ENCODE data around the gene DRD5. TPM values are rescaled to one million over a fixed set of nuclear protein-coding genes. Genes with fewer than 3 reads are reported as not detected.

The DRD5 gene
- polyA plus RNA-seq, 1 experiment: not detected

DNA sequence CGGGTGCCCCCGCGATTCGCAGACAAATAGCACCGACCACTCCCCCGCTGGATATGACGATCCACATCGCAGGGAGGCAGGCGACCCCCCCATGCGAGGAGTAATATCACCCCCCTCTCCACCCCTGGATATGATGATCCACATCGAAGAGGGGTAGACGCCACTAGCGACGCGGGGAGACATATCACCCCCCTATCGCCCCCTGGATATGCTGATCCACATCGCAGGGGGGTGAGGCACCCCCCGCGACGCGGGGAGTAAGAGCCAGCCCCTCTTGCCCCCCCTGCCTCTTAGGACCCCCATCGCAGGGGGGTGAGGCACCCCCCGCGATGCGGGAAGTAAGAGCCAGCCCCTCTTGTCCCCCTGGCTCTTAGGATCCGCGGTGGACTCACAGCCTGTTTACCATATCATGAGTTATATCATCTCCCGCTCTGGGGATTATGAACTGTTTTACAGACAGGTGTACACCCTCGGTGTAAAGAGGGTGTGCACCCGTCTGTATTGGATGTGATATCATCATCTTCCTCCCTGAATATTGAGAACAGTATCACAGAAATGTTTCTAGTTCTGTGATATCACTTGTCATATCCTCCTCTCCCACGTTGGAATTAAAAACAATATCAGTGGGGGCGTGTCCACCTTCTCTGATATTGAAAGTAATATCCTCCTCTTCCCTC is 22.7 kb upstream of the DRD5 start:
- TF ChIP-seq, protein P1, sequence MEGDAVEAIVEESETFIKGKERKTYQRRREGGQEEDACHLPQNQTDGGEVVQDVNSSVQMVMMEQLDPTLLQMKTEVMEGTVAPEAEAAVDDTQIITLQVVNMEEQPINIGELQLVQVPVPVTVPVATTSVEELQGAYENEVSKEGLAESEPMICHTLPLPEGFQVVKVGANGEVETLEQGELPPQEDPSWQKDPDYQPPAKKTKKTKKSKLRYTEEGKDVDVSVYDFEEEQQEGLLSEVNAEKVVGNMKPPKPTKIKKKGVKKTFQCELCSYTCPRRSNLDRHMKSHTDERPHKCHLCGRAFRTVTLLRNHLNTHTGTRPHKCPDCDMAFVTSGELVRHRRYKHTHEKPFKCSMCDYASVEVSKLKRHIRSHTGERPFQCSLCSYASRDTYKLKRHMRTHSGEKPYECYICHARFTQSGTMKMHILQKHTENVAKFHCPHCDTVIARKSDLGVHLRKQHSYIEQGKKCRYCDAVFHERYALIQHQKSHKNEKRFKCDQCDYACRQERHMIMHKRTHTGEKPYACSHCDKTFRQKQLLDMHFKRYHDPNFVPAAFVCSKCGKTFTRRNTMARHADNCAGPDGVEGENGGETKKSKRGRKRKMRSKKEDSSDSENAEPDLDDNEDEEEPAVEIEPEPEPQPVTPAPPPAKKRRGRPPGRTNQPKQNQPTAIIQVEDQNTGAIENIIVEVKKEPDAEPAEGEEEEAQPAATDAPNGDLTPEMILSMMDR (IDR thresholded peaks at IDR 0.05; ENCODE audit: insufficient read depth, low read depth, low read length): no peak
- ChIA-PET CTCF (no interaction called here), POLR2A (no interaction called here)
- Histone ChIP-seq H3K36me3 (ENCODE audit: control insufficient read depth, insufficient read depth, low read length) (no peaks in the 10 kb centered on the region), H3K27me3 (ENCODE audit: control insufficient read depth, insufficient read depth, low read length) (no peaks in the 10 kb centered on the region), H3K4me3 (ENCODE audit: low read depth, low read length) (no peak overlapping the region)
- DNase-seq (ENCODE audit: low read depth): no peak

GRCh38 chr4:9762823-9763475 is 18.5 kb upstream of the DRD5 start:
- POLR2A ChIA-PET: no interaction called here
- CTCF ChIA-PET: interaction anchor here (0.6 to 7.3 kb wide), 14 partner anchors 8 to 304 kb away, joined by 3 to 59 read pairs (median 4); partner anchors contain the start of gene SLC2A9
- Histone ChIP-seq H3K36me3 (ENCODE audit: control insufficient read depth, insufficient read depth, low read length) (no peaks in the 10 kb centered on the region), H3K4me3 (ENCODE audit: low read depth, low read length) (no peak overlapping the region), H3K27me3 (ENCODE audit: control insufficient read depth, insufficient read depth, low read length) (no peaks in the 10 kb centered on the region)
- TF ChIP-seq, protein P1 (IDR thresholded peaks at IDR 0.05; ENCODE audit: insufficient read depth, low read depth, low read length): peak; percentile 72
- no peak for DNase-seq (ENCODE audit: low read depth)

DNA sequence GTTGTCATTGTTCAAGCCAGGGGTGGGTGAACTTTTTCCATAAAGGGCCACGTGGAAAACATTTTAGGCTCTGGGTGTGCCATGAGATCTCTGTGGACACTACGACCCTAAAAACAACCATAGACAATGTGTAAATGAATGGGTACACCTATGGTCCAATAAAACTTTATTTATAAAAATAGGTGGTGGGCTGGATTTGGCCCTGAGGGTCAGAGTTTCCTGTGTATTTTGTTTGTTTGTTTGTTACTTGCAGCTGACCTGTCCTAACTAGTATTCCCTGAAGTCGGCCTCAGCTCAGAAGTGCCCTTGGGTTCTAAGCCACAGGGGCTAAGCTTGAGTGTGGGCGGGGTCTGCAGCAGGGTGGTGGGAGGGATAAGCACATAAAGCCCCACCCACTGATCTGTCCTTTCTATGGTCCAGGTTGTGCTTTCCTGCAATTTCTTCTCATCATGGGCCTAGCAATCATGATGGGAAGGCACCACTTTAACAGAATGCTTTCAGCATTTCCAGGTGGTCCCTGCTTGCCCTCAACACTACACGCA is 17.2 kb upstream of the DRD5 start:
- CTCF ChIA-PET: interaction anchor here (1.1 to 7.3 kb wide), 7 partner anchors 9 to 775 kb away, joined by 3 to 59 read pairs (median 3); partner anchors contain the start of gene SLC2A9

GRCh38 chr4:9765091-9765490 is 16.3 kb upstream of the DRD5 start:
- Histone ChIP-seq H3K27me3 (ENCODE audit: control insufficient read depth, insufficient read depth, low read length) (no peaks in the 10 kb centered on the region), H3K4me3 (ENCODE audit: low read depth, low read length) (no peak overlapping the region), H3K36me3 (ENCODE audit: control insufficient read depth, insufficient read depth, low read length) (no peaks in the 10 kb centered on the region)
- ChIA-PET CTCF (interaction anchor here (1.1 to 7.3 kb wide), 6 partner anchors 8 to 774 kb away, joined by 3 to 59 read pairs (median 3); partner anchors contain the start of gene SLC2A9), POLR2A (no interaction called here)
- no peak for DNase-seq (ENCODE audit: low read depth)
- TF ChIP-seq, protein P1 (IDR thresholded peaks at IDR 0.05; ENCODE audit: insufficient read depth, low read depth, low read length): peak; percentile 38

More for the DNA sequence above, 17.2 kb upstream of the DRD5 start:
- Histone ChIP-seq H3K4me3 (ENCODE audit: low read depth, low read length) (no peak overlapping the region), H3K27me3 (ENCODE audit: control insufficient read depth, insufficient read depth, low read length) (no peaks in the 10 kb centered on the region), H3K36me3 (ENCODE audit: control insufficient read depth, insufficient read depth, low read length) (no peaks in the 10 kb centered on the region)
- DNase-seq (ENCODE audit: low read depth): no peak
- POLR2A ChIA-PET: no interaction called here
- TF ChIP-seq, protein P1 (IDR thresholded peaks at IDR 0.05; ENCODE audit: insufficient read depth, low read depth, low read length): no peak

- POLR2A ChIA-PET: no interaction called here
- Histone ChIP-seq H3K4me3 (ENCODE audit: low read depth, low read length) (no peak overlapping the region), H3K36me3 (ENCODE audit: control insufficient read depth, insufficient read depth, low read length) (no peaks in the 10 kb centered on the region), H3K27me3 (ENCODE audit: control insufficient read depth, insufficient read depth, low read length) (no peaks in the 10 kb centered on the region)
- TF ChIP-seq, protein P1 (IDR thresholded peaks at IDR 0.05; ENCODE audit: insufficient read depth, low read depth, low read length): no peak
- no peak for DNase-seq (ENCODE audit: low read depth)
- CTCF ChIA-PET: no interaction called here
Measured at GRCh38 chr4:9769321-9769720, 12.1 kb upstream of the DRD5 start.
